GM21526 (cell line): ENCODE data around the gene KCTD21.

ENCODE experiments used
- ATAC-seq: cut with Tn5 transposase; IDR thresholded peaks from one replicate; pipeline ENCODE4 v1.9.1; 2021; ENCODE audit warnings: moderate library complexity; ENCODE audit not compliant: unreplicated experiment, low FRiP score

KCTD21 gene

GRCh38 chr11:78202733-78203167 is 14.3 kb upstream of the KCTD21 start:
- no peak for ATAC-seq

- no peak for ATAC-seq
These were observed 12.8 kb upstream of the KCTD21 start for GRCh38 chr11:78201096-78201818.

- ATAC-seq, result no peak
These were observed 12.1 kb upstream of the KCTD21 start for GRCh38 chr11:78200553-78200952.

- no peak for ATAC-seq
These were observed 11.6 kb upstream of the KCTD21 start for GRCh38 chr11:78200061-78200460.

GRCh38 chr11:78199653-78200015 is 11.2 kb upstream of the KCTD21 start:
- ATAC-seq, result no peak

GRCh38 chr11:78199015-78199652 is 10.7 kb upstream of the KCTD21 start:
- ATAC-seq, result no peak

- no peak for ATAC-seq
These were observed 9.4 kb upstream of the KCTD21 start for GRCh38 chr11:78197816-78198215.

- no peak for ATAC-seq
These were observed 8.2 kb upstream of the KCTD21 start for GRCh38 chr11:78196661-78197091.

GRCh38 chr11:78195917-78196560 is 7.6 kb upstream of the KCTD21 start:
- no peak for ATAC-seq

- no peak for ATAC-seq
These were observed 6.1 kb upstream of the KCTD21 start for GRCh38 chr11:78194490-78194889.

- ATAC-seq, result no peak
These were observed 5.4 kb upstream of the KCTD21 start for GRCh38 chr11:78193806-78194205.

- ATAC-seq, result no peak
These were observed 4.5 kb upstream of the KCTD21 start for GRCh38 chr11:78192911-78193351.

GRCh38 chr11:78192223-78192719 is 3.8 kb upstream of the KCTD21 start:
- ATAC-seq, result no peak

GRCh38 chr11:78190871-78191538 is 2.6 kb upstream of the KCTD21 start:
- ATAC-seq, result no peak

- no peak for ATAC-seq
These were observed 1.9 kb upstream of the KCTD21 start for GRCh38 chr11:78190374-78190773.

- ATAC-seq, result no peak
These were observed 1.4 kb upstream of the KCTD21 start for GRCh38 chr11:78189851-78190250.

- ATAC-seq, result no peak
These were observed 823 bp upstream of the KCTD21 start for GRCh38 chr11:78189174-78189724.

GRCh38 chr11:78187366-78188285 is 800 bp downstream of the KCTD21 start:
- peak; percentile 19 for ATAC-seq

GRCh38 chr11:78181185-78181584 is 7.2 kb downstream of the KCTD21 start:
- no peak for ATAC-seq

- ATAC-seq, result no peak
These were observed 7.7 kb downstream of the KCTD21 start for GRCh38 chr11:78180751-78181150.
